Measurements from ENCODE around the gene CFH. TPM values are rescaled to one million over a fixed set of nuclear protein-coding genes. Genes with fewer than 3 reads are reported as not detected.
A peak's percentile ranks its signal among the peaks of the same experiment; 100 is the strongest.
"Not testable (repeated sequence)": the region's sequence is repeated elsewhere in the genome, so short reads cannot be mapped to it uniquely, and the experiment has no call there.

Gene CFH
- total RNA-seq, 2 donors from 2014 or later = not detected

DNA sequence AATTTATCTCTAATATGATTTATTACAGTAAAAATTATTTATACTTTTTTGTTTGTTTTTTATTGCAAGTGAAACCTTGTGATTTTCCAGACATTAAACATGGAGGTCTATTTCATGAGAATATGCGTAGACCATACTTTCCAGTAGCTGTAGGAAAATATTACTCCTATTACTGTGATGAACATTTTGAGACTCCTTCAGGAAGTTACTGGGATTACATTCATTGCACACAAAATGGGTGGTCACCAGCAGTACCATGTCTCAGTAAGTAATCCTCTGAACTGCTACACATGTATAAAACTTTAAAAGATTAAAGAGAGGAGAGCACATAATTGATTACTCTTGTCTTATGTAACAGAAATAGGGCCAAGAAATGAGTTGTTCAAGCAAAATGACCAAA lies 127.2 kb downstream of the CFH start:
- no peak overlapping the region for H3K4me3 ChIP-seq (ENCODE audit: low read length)
- H3K9ac ChIP-seq (ENCODE audit: extremely low read depth, low read length, poor library complexity, severe bottlenecking) = no peak overlapping the region
- H3K27ac Mint-ChIP-seq = no peak overlapping the region
- no peaks in the 10 kb centered on the region for H3K36me3 ChIP-seq (ENCODE audit: control insufficient read depth, insufficient read depth, low read length)
- 100% methylated on average over 1 of the region's 1 CpG; no CpG with 5 or more reads in 1 of the 2 experiments for WGBS, 2 experiments (ENCODE audit: insufficient coverage in 1 of 2, insufficient read length in 1 of 2)
- H3K9me3 ChIP-seq (ENCODE audit: control insufficient read depth, low read length) = no peaks in the 10 kb centered on the region
- H3K27me3 ChIP-seq (ENCODE audit: control insufficient read depth, insufficient read depth, low read length, poor library complexity, severe bottlenecking) = no peaks in the 10 kb centered on the region
- H3K27me3 Mint-ChIP-seq (ENCODE audit: insufficient read depth) = no peaks in the 10 kb centered on the region
- DNase-seq = no peak
- H3K36me3 Mint-ChIP-seq (ENCODE audit: low read depth) = no peaks in the 10 kb centered on the region
- H3K4me1 Mint-ChIP-seq = no peaks in the 10 kb centered on the region
- H3K9me3 Mint-ChIP-seq = peaks cover 5% of the 10 kb centered on the region
- no peak overlapping the region for H3K27ac ChIP-seq (ENCODE audit: low read depth, low read length)
- TF ChIP-seq, protein P1, sequence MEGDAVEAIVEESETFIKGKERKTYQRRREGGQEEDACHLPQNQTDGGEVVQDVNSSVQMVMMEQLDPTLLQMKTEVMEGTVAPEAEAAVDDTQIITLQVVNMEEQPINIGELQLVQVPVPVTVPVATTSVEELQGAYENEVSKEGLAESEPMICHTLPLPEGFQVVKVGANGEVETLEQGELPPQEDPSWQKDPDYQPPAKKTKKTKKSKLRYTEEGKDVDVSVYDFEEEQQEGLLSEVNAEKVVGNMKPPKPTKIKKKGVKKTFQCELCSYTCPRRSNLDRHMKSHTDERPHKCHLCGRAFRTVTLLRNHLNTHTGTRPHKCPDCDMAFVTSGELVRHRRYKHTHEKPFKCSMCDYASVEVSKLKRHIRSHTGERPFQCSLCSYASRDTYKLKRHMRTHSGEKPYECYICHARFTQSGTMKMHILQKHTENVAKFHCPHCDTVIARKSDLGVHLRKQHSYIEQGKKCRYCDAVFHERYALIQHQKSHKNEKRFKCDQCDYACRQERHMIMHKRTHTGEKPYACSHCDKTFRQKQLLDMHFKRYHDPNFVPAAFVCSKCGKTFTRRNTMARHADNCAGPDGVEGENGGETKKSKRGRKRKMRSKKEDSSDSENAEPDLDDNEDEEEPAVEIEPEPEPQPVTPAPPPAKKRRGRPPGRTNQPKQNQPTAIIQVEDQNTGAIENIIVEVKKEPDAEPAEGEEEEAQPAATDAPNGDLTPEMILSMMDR (conservative IDR thresholded peaks at IDR 0.05) = peak; percentile 58
- no peak overlapping the region for H3K4me3 Mint-ChIP-seq
- no peaks in the 10 kb centered on the region for H3K4me1 ChIP-seq (ENCODE audit: control insufficient read depth, insufficient read depth, low read length)

DNA sequence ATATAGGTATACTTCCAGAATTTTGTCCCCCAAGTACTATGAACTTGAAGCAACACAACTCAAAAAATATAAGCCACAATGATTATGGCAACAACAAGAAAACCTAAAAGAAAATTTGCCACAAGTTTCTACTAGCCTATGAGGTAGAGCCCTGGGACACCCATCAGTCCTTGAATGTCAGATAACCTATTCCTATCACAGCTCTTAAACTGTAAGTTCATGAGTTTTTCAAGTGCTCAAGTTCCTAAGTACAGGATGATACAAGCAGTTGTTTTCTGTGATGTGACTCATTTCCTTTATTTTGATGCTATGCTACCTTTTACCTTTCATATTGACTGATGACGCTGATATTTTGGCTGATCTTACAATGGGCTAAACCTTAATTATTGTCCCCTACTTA lies 139.4 kb downstream of the CFH start:
- not testable (repeated sequence) for H3K27me3 ChIP-seq (ENCODE audit: control insufficient read depth, insufficient read depth, low read length, poor library complexity, severe bottlenecking); H3K9ac ChIP-seq (ENCODE audit: extremely low read depth, low read length, poor library complexity, severe bottlenecking); H3K4me1 Mint-ChIP-seq; H3K4me3 Mint-ChIP-seq; H3K36me3 ChIP-seq (ENCODE audit: control insufficient read depth, insufficient read depth, low read length); DNase-seq; H3K36me3 Mint-ChIP-seq (ENCODE audit: low read depth); H3K4me1 ChIP-seq (ENCODE audit: control insufficient read depth, insufficient read depth, low read length); H3K27ac Mint-ChIP-seq; H3K27me3 Mint-ChIP-seq (ENCODE audit: insufficient read depth); H3K4me3 ChIP-seq (ENCODE audit: low read length); H3K27ac ChIP-seq (ENCODE audit: low read depth, low read length); H3K9me3 ChIP-seq (ENCODE audit: control insufficient read depth, low read length)
- no CpG with 5 or more reads among the region's 1 CpG for WGBS, 2 experiments (ENCODE audit: insufficient coverage in 1 of 2, insufficient read length in 1 of 2)
- H3K9me3 Mint-ChIP-seq = peaks cover 14% of the 10 kb centered on the region

DNA sequence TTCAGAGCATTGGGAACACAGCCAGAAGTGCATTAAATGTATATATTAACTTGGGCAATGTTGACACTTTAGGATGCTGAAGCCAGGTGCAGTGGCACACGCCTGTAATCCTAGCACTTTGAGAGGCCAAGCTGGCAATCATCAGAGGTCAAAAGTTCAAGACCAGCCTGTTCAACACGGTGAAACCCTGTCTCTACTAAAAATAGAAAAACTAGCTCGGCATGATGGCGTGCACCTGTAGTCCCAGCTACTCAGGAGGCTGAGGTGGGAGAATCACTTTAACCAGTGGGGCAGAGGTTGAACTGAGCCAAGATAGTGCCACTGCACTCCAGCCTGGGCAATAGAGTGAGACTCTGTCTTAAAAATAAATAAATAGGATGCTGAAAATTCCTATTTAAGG lies 142.3 kb downstream of the CFH start:
- not testable (repeated sequence) for H3K4me3 Mint-ChIP-seq; H3K36me3 ChIP-seq (ENCODE audit: control insufficient read depth, insufficient read depth, low read length); H3K9me3 ChIP-seq (ENCODE audit: control insufficient read depth, low read length); H3K4me3 ChIP-seq (ENCODE audit: low read length); H3K27ac ChIP-seq (ENCODE audit: low read depth, low read length); H3K4me1 Mint-ChIP-seq; H3K9ac ChIP-seq (ENCODE audit: extremely low read depth, low read length, poor library complexity, severe bottlenecking); H3K27me3 ChIP-seq (ENCODE audit: control insufficient read depth, insufficient read depth, low read length, poor library complexity, severe bottlenecking); H3K36me3 Mint-ChIP-seq (ENCODE audit: low read depth); H3K4me1 ChIP-seq (ENCODE audit: control insufficient read depth, insufficient read depth, low read length); H3K27ac Mint-ChIP-seq; DNase-seq; H3K27me3 Mint-ChIP-seq (ENCODE audit: insufficient read depth)
- H3K9me3 Mint-ChIP-seq = peaks cover 16% of the 10 kb centered on the region
- WGBS, 2 experiments (ENCODE audit: insufficient coverage in 1 of 2, insufficient read length in 1 of 2) = 86 to 94% methylated on average over 4 of the region's 4 CpGs

Other genes starting within 250 kb of the CFH start
- gene KCNT2, start 43.6 kb upstream of the CFH start, total RNA-seq = 10 to 100 TPM in 1 of 2 donors, 1 to 10 TPM in 1; 9.1 to 12.1 TPM
- 1 to 10 TPM in 1 of 2 donors, not detected in 1; 1.0 TPM for gene CFHR3, start 122.8 kb downstream of the CFH start, total RNA-seq
- gene CFHR1, start 167.7 kb downstream of the CFH start, total RNA-seq = not detected
- not detected for gene CFHR4, start 236.0 kb downstream of the CFH start, total RNA-seq

Data from endodermal cell (in vitro differentiated cells).